Measurements from ENCODE around the gene VWA5A. TPM values are rescaled to one million over a fixed set of nuclear protein-coding genes. Genes with fewer than 3 reads are reported as not detected.
A peak's percentile ranks its signal among the peaks of the same experiment; 100 is the strongest.

Gene VWA5A
- total and polyA plus RNA-seq, 12 donors: 1.2 to 8.8 (median 3.5) TPM

DNA sequence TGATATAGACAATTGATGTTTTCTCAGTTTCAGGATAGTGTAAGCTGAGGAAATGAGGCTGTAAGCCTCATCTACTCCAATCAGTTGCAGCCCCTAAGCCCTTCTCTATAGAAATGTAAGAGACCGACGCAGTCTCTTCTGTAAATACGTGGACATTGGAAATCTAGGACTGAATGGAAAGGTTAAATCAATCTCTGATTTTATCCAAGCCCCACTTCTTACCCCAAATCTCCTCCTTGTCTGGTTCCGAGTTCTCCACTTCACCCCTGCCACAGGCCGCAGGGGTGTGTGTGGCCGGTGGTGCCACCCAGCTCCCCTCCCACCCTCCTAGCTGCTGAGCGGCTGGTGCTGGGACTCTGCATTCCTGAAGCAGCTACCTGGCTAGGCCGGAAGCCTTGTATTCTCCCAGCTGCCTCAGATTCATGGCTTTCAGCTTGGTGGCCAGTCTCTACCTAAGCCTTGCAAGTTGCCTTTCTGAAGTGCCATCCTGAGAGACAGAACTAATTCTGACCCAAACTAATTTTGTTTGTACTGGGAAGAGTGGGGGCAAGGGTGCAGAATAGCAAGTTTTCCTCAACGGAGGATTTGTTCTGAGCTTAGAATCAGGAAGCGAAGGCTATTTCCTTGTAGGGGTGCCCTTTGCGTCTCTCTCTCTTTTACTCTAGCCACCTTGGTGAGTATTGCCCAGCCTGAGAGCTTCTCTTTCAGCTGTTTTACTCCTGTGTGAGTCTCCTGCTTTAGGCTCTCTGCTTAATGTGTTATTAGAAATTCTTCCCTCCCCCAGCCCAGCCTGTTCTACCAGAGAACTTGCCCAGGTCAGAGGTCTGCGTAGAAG lies 749 bp downstream of the VWA5A start:
- H3K9me3 ChIP-seq: no peaks in the 10 kb centered on the region
- H3K4me3 ChIP-seq: peak overlapping the region; percentile 7 to 72 (median 59)
- DNase-seq: no peak
- intact Hi-C loops (cut with DNase I): no loop called here
- peaks cover 0 to 38% (median 0%) of the 10 kb centered on the region in 9 donors for H3K36me3 ChIP-seq
- H3K4me1 ChIP-seq: peaks cover 0 to 21% (median 11%) of the 10 kb centered on the region in 9 donors
- H3K27ac ChIP-seq: peak overlapping the region in 5 of 10 donors; percentile 2 to 77 (median 42)
- peak in 7 of 8 donors; percentile 25 to 67 (median 57) for ATAC-seq
- H3K27me3 ChIP-seq: peaks cover 0 to 8% (median 0%) of the 10 kb centered on the region in 7 donors
- TF ChIP-seq, protein P1, sequence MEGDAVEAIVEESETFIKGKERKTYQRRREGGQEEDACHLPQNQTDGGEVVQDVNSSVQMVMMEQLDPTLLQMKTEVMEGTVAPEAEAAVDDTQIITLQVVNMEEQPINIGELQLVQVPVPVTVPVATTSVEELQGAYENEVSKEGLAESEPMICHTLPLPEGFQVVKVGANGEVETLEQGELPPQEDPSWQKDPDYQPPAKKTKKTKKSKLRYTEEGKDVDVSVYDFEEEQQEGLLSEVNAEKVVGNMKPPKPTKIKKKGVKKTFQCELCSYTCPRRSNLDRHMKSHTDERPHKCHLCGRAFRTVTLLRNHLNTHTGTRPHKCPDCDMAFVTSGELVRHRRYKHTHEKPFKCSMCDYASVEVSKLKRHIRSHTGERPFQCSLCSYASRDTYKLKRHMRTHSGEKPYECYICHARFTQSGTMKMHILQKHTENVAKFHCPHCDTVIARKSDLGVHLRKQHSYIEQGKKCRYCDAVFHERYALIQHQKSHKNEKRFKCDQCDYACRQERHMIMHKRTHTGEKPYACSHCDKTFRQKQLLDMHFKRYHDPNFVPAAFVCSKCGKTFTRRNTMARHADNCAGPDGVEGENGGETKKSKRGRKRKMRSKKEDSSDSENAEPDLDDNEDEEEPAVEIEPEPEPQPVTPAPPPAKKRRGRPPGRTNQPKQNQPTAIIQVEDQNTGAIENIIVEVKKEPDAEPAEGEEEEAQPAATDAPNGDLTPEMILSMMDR (IDR thresholded peaks at IDR 0.05): no peak
- WGBS, 2 donors: 46 to 52% methylated on average over 12 of the region's 12 CpGs

DNA sequence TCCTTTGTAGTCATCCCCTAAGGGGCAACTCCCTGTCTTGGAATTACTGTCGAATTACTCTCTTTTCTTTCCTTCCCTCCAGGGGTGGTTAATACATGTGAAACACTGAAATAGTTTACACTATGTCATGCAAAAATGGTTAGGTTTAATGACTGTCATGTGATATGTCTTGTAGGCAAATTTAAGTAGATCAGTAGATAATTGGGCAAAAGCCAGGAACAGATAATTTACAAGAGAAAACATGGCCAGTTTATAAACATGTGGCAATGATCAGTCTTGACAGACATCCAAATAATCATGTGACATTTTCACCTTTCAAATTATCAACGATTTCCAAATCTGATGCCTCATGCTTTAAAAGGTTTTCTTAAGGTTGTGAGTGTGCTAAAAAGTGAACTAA lies 3.9 kb downstream of the VWA5A start:
- peaks cover 0 to 20% (median 11%) of the 10 kb centered on the region in 9 donors for H3K4me1 ChIP-seq
- DNase-seq (no peak), ATAC-seq (no peak)
- H3K4me3 ChIP-seq: no peak overlapping the region
- no peaks in the 10 kb centered on the region for H3K27me3 ChIP-seq
- intact Hi-C loops (cut with DNase I): no loop called here
- H3K36me3 ChIP-seq: peaks cover 0 to 69% (median 6%) of the 10 kb centered on the region in 9 donors
- TF ChIP-seq, protein P1 (IDR thresholded peaks at IDR 0.05): no peak
- H3K9me3 ChIP-seq: no peaks in the 10 kb centered on the region
- WGBS, 2 donors: 77 to 84% methylated on average over 2 of the region's 2 CpGs
- H3K27ac ChIP-seq: no peak overlapping the region

DNA sequence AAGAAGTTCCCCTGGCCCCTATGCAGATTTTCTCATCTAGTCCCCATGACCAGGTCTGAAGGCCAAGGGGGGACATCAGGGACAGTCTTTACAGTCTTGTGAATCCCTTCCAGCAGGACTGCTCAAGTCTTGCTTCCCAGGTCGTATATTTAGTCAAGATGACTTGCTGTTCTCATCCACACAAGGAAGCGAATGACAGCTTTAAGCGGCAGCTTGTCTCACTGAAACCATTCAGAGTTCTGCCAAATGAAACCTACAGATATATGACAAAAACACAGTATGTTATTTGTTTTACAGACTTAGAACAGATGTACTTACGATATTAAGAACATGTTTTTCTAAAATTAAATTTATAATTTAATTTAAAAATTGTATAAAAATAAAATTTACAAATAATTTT lies 5.6 kb downstream of the VWA5A start:
- Histone ChIP-seq H3K27me3 (no peaks in the 10 kb centered on the region), H3K4me1 (peaks cover 0 to 10% (median 6%) of the 10 kb centered on the region in 9 donors), H3K27ac (no peak overlapping the region), H3K4me3 (no peak overlapping the region), H3K36me3 (peaks cover 0 to 84% (median 6%) of the 10 kb centered on the region in 9 donors), H3K9me3 (peaks cover 0 to 8% (median 0%) of the 10 kb centered on the region in 11 donors)
- ATAC-seq: no peak
- WGBS, 2 donors: 78 to 82% methylated on average over 4 of the region's 4 CpGs
- TF ChIP-seq, protein P1 (IDR thresholded peaks at IDR 0.05): no peak
- intact Hi-C loops (cut with DNase I): no loop called here
- DNase-seq: no peak

DNA sequence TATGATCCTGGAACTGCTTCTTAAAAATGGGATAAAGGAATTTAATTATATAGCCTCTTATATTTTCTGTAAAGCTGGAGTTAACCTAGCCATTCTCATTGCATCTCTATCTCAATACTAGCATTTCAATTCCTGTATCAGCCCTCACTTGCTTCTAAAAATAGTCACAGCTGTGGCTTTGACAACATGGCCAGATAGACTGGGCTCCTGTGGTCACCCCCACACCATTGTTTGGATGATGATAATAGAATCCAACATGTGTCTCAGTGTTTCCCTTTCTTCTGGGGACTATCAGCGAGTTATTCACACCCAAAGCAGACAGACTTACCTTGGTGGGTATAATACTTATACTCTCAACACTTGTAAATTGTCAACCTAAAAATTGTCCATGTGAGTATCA lies 6.9 kb downstream of the VWA5A start:
- Histone ChIP-seq H3K4me1 (no peaks in the 10 kb centered on the region), H3K36me3 (peaks cover 0 to 84% (median 6%) of the 10 kb centered on the region in 9 donors), H3K27me3 (no peaks in the 10 kb centered on the region), H3K27ac (no peak overlapping the region), H3K4me3 (no peak overlapping the region), H3K9me3 (peaks cover 0 to 10% (median 0%) of the 10 kb centered on the region in 11 donors)
- WGBS, 2 donors: 55 to 63% methylated on average over 1 of the region's 1 CpG
- DNase-seq (no peak), ATAC-seq (no peak)
- intact Hi-C loops (cut with DNase I): no loop called here
- TF ChIP-seq, protein P1 (IDR thresholded peaks at IDR 0.05): no peak
